Myocyte (in vitro differentiated cells): Measurements from ENCODE around the gene RPS6KL1. TPM values are rescaled to one million over a fixed set of nuclear protein-coding genes. Genes with fewer than 3 reads are reported as not detected.

Experiments used
- DNase-seq: peaks from one replicate; pipeline ENCODE4 v3.0.0-alpha.2; 2012; ENCODE audit warnings: low read depth
- total RNA-seq: library from RNA; depleted of rRNA; stranded (reverse); fragments of >200 nt; gene quantifications from 2 replicates; pipeline ENCODE4 v1.2.3, GENCODE V29; 2014

RPS6KL1 gene
- total RNA-seq, 1 donor from 2014 or later, result 17.1 TPM

- no peak for DNase-seq
These were observed 29.8 kb upstream of the RPS6KL1 start for GRCh38 chr14:74952697-74953484.

- peak; percentile 77 for DNase-seq
These were observed 29.2 kb upstream of the RPS6KL1 start for GRCh38 chr14:74952180-74952665.

GRCh38 chr14:74951443-74952179 is 28.6 kb upstream of the RPS6KL1 start:
- no peak for DNase-seq

GRCh38 chr14:74950795-74951442 is 27.9 kb upstream of the RPS6KL1 start:
- no peak for DNase-seq

- DNase-seq, result no peak
These were observed 27.0 kb upstream of the RPS6KL1 start for GRCh38 chr14:74949859-74950573.

GRCh38 chr14:74949191-74949601 is 26.1 kb upstream of the RPS6KL1 start:
- DNase-seq, result no peak

- DNase-seq, result no peak
These were observed 25.4 kb upstream of the RPS6KL1 start for GRCh38 chr14:74948228-74949175.

GRCh38 chr14:74947353-74948227 is 24.5 kb upstream of the RPS6KL1 start:
- DNase-seq, result no peak

GRCh38 chr14:74946659-74947281 is 23.7 kb upstream of the RPS6KL1 start:
- DNase-seq, result no peak

- peak; percentile 84 for DNase-seq
These were observed 23.0 kb upstream of the RPS6KL1 start for GRCh38 chr14:74945852-74946658.

GRCh38 chr14:74945261-74945851 is 22.3 kb upstream of the RPS6KL1 start:
- DNase-seq, result peak; percentile 33

- no peak for DNase-seq
These were observed 19.5 kb upstream of the RPS6KL1 start for GRCh38 chr14:74942608-74943007.

- no peak for DNase-seq
These were observed 19.1 kb upstream of the RPS6KL1 start for GRCh38 chr14:74942181-74942580.

- peak; percentile 79 for DNase-seq
These were observed 18.6 kb upstream of the RPS6KL1 start for GRCh38 chr14:74941676-74942097.

- no peak for DNase-seq
These were observed 18.0 kb upstream of the RPS6KL1 start for GRCh38 chr14:74940956-74941565.

- DNase-seq, result peak; percentile 55
These were observed 15.8 kb upstream of the RPS6KL1 start for GRCh38 chr14:74938531-74939495.
